GM18519 (cell line): ENCODE data around the gene ANO8.

Experiments
- ATAC-seq: cut with Tn5 transposase; IDR thresholded peaks from one replicate; pipeline ENCODE4 v1.9.1; 2021; ENCODE audit warnings: mild to moderate bottlenecking, moderate library complexity; ENCODE audit not compliant: unreplicated experiment, low FRiP score

Gene ANO8

GRCh38 chr19:17314007-17314593, 20.6 kb downstream of the ANO8 start:
- ATAC-seq = no peak

- no peak for ATAC-seq
Observed at GRCh38 chr19:17312189-17313113, 22.2 kb downstream of the ANO8 start.

- no peak for ATAC-seq
Observed at GRCh38 chr19:17311455-17312188, 23.0 kb downstream of the ANO8 start.

GRCh38 chr19:17309965-17310461, 24.6 kb downstream of the ANO8 start:
- no peak for ATAC-seq

GRCh38 chr19:17309198-17309964, 25.3 kb downstream of the ANO8 start, which contains the start of gene DDA1:
TSS of gene DDA1 (plus strand) at chr19:17309563. CDS start at chr19:17309655, 92 bp downstream.
- peak; percentile 60 for ATAC-seq

GRCh38 chr19:17307876-17308377, 26.7 kb downstream of the ANO8 start:
- ATAC-seq = no peak

GRCh38 chr19:17306285-17306714, 28.4 kb downstream of the ANO8 start:
- ATAC-seq = no peak

- ATAC-seq = peak; percentile 52
Observed at GRCh38 chr19:17305517-17306284, 29.0 kb downstream of the ANO8 start, which contains the start of gene MRPL34. TSS of gene MRPL34 (plus strand) at chr19:17305872. CDS start at chr19:17305893, 21 bp downstream.

GRCh38 chr19:17305216-17305516, 29.5 kb downstream of the ANO8 start:
- no peak for ATAC-seq

- no peak for ATAC-seq
Observed at GRCh38 chr19:17304386-17305215, 30.1 kb downstream of the ANO8 start.

GRCh38 chr19:17303940-17304267, 30.8 kb downstream of the ANO8 start:
- no peak for ATAC-seq

- peak; percentile 58 for ATAC-seq
Observed at GRCh38 chr19:17303167-17303939, 31.3 kb downstream of the ANO8 start, which contains the start of gene ABHD8. TSS of gene ABHD8 (minus strand) at chr19:17303425. CDS start at chr19:17301616, 1,809 bp downstream.

- ATAC-seq = no peak
Observed at GRCh38 chr19:17302391-17303166, 32.1 kb downstream of the ANO8 start.

GRCh38 chr19:17300992-17301619, 33.5 kb downstream of the ANO8 start:
- ATAC-seq = no peak

GRCh38 chr19:17296976-17297375, 37.7 kb downstream of the ANO8 start:
- no peak for ATAC-seq

- no peak for ATAC-seq
Observed at GRCh38 chr19:17296273-17296672, 38.4 kb downstream of the ANO8 start.
